Left lung (tissue), 10 donors: ENCODE results near the gene TBXT. TPM values are rescaled to one million over a fixed set of nuclear protein-coding genes. Genes with fewer than 3 reads are reported as not detected.

Experiments used
- ATAC-seq: fragments of 200-7000 bp; cut with Tn5 transposase; one replicate; pipeline ENCODE4 v1.9.1; 2020; ENCODE audit warnings: moderate library complexity
- DNase-seq, 4 donors: peaks; one replicate each; pipeline ENCODE4 v3.0.0-alpha.2; 2013 to 2020
- H3K27ac ChIP-seq, 2 donors: fragments of 200-600 bp; sonication (generic) in 1 of 2; one replicate each; pipeline versions ENCODE4 v1.5.0 to v1.8.0; 2020 to 2021
- H3K27me3 ChIP-seq, 2 donors: fragments of 200-600 bp; sonication (generic) in 1 of 2; one replicate each; pipeline versions ENCODE4 v1.5.0 to v1.8.0; 2020 to 2021
- H3K36me3 ChIP-seq, 2 donors: fragments of 200-600 bp; sonication (generic) in 1 of 2; one replicate each; pipeline versions ENCODE4 v1.5.0 to v1.8.0; 2020 to 2021
- H3K4me1 ChIP-seq, 2 donors: fragments of 200-600 bp; one replicate each; pipeline ENCODE4 v1.8.0; 2021
- H3K4me3 ChIP-seq, 2 donors: fragments of 200-600 bp; sonication (generic) in 1 of 2; one replicate each; pipeline versions ENCODE4 v1.5.0 to v1.8.0; 2020 to 2021; ENCODE audit warnings: mild to moderate bottlenecking in 1 of 2
- H3K9me3 ChIP-seq, 2 donors: fragments of 200-600 bp; sonication (generic) in 1 of 2; one replicate each; pipeline versions ENCODE4 v1.5.0 to v1.8.0; 2020 to 2021
- intact Hi-C, 2 donors: fragments of 100-400 bp; cut with DNase I; formaldehyde crosslinking; loops; one replicate each; pipeline versions ENCODE4 v1.11.2 to v1.14.2; 2022
- polyA plus RNA-seq, 6 donors: library from polyadenylated mRNA; unstranded; fragments of 120-200 nt; gene quantifications; one replicate each; pipeline ENCODE4 v1.2.1, GENCODE V29; 2013; ENCODE audit not compliant: insufficient read length in 6 of 6
- total RNA-seq, 2 donors: library from RNA; stranded (reverse); fragmentation: NEBNext Ultra II Directional; extraction: Animal tissue kit (Norgen Biotek cat#: 25700); gene quantifications; one replicate each; pipeline ENCODE4 v1.2.1, GENCODE V29; 2021
- TF ChIP-seq, protein P1 (sequence below), 2 donors: fragments of 200-600 bp; sonication (generic) in 1 of 2; IDR thresholded peaks; one replicate each; pipeline versions ENCODE4 v1.5.0 to v1.8.0; 2021; ENCODE audit warnings: antibody characterized with exemption in 2 of 2
- donor health status: DM: no; HTN: yes; CAD: no.
- donor health status: DM: no; HTN: no; CAD: no.

The TBXT gene
- total and polyA plus RNA-seq, 8 donors: not detected

DNA sequence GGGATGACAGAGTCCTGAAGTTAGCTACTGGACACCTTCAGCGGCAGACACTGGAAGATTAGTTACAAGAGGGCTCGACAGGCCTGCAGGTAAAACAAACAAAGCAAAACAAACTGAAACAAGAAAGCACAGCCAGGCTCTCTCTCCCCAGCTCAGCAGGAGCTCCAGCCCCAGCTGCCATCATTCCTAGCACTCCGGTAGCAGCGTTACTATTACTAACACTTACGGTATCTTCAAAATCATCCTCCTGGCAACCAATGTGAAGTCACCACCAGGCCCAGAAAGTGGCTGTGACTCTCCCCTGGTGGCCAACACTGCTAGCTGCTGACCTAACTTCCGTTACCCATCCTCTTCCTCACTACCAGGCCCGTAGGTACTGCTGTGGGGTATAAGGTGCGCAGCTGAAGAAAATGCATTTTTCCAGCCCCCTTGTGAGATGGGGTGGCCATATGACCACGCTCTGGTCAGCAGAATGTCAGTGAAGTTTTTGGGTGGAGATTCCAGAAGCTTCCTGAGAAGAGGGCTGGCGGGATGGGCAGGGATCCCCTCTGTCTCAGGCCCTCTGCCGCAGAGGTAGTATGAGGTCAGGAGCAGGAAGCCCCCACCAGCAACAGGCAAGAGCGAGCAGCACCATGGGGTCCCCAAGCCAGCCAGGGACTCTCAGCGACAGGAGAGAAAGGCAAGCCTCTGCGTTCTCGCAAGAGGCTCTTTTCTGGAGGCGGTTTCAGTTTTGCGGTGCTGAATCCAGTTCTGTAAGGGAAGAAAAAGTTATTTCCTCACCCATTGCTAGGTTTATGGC is 37.4 kb upstream of the TBXT start:
- DNase-seq (no peak), ATAC-seq (peak; percentile 57)
- intact Hi-C loops: no loop called here
- TF ChIP-seq, protein P1, sequence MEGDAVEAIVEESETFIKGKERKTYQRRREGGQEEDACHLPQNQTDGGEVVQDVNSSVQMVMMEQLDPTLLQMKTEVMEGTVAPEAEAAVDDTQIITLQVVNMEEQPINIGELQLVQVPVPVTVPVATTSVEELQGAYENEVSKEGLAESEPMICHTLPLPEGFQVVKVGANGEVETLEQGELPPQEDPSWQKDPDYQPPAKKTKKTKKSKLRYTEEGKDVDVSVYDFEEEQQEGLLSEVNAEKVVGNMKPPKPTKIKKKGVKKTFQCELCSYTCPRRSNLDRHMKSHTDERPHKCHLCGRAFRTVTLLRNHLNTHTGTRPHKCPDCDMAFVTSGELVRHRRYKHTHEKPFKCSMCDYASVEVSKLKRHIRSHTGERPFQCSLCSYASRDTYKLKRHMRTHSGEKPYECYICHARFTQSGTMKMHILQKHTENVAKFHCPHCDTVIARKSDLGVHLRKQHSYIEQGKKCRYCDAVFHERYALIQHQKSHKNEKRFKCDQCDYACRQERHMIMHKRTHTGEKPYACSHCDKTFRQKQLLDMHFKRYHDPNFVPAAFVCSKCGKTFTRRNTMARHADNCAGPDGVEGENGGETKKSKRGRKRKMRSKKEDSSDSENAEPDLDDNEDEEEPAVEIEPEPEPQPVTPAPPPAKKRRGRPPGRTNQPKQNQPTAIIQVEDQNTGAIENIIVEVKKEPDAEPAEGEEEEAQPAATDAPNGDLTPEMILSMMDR (IDR thresholded peaks at IDR 0.05): no peak
- no peaks in the 10 kb centered on the region for H3K4me1 ChIP-seq
- no peaks in the 10 kb centered on the region for H3K9me3 ChIP-seq
- H3K4me3 ChIP-seq: no peak overlapping the region
- no peaks in the 10 kb centered on the region for H3K36me3 ChIP-seq
- peaks cover 0 to 4% of the 10 kb centered on the region in 2 donors for H3K27me3 ChIP-seq
- H3K27ac ChIP-seq: no peak overlapping the region

DNA sequence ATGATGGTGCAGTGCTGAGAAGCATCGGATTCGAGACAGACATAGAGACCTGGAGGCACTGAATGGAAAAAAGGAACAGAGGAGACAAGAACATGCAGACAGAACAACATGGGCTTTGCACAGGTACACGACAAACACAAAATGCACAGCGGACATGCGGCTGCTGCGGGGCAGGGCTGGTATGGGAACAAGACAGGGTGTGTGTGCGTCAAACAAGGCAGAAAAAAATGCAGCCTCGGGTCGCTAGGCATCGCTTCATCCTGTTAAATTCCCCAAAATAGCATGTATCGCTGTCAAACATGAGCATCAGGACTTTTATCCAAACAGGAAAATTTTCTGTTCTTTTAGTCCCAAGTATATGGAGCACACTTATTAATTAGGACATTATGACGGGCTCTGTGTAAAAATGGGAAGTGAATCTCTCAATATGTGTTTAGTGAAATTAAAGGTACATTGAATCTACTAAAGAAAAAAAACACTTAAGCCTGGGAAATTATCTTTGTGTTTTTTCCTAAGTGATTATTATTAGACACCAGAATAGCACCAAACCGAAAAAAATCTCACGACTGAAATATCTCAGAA is 36.1 kb upstream of the TBXT start:
- no peaks in the 10 kb centered on the region for H3K9me3 ChIP-seq
- ATAC-seq (no peak), DNase-seq (no peak)
- peaks cover 0 to 4% of the 10 kb centered on the region in 2 donors for H3K27me3 ChIP-seq
- H3K4me3 ChIP-seq: no peak overlapping the region
- H3K4me1 ChIP-seq: no peaks in the 10 kb centered on the region
- TF ChIP-seq, protein P1 (IDR thresholded peaks at IDR 0.05): no peak
- H3K27ac ChIP-seq: no peak overlapping the region
- intact Hi-C loops: no loop called here
- no peaks in the 10 kb centered on the region for H3K36me3 ChIP-seq

DNA sequence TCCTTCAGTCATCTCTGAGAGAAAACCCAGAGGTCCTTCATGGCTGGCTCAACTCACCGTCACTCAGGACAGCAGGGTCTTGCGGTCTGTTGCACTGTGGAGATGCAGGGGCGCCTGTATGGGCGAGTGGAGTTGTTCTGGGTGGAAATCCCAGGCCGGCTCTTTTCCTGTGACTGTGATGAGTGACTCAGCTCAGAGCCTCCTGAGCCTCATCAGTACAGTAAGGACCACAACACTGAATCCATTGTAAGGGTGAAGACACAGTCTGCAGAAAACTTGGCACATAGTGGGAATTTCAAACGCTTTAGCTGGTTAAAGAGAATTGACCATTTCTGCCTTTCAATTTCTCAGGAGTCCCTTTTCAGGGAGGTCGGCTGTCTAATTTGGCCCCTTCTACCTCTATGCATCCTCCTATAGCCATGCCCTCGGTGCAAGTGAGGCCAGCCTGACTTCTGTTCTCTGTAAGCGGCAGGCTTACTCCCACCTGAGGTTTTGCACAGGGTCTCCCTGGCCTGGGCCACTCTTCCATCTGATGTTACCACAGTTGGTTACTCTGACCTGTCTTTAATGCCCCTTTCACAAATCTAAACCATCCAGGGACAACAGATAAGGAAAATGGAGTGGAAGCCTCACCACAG is 35.5 kb upstream of the TBXT start:
- no peaks in the 10 kb centered on the region for H3K9me3 ChIP-seq
- no peaks in the 10 kb centered on the region for H3K36me3 ChIP-seq
- intact Hi-C loops: no loop called here
- DNase-seq: no peak
- no peak for ATAC-seq
- TF ChIP-seq, protein P1 (IDR thresholded peaks at IDR 0.05): no peak
- no peak overlapping the region for H3K27ac ChIP-seq
- no peak overlapping the region for H3K4me3 ChIP-seq
- peaks cover 0 to 6% of the 10 kb centered on the region in 2 donors for H3K27me3 ChIP-seq
- H3K4me1 ChIP-seq: no peaks in the 10 kb centered on the region

DNA sequence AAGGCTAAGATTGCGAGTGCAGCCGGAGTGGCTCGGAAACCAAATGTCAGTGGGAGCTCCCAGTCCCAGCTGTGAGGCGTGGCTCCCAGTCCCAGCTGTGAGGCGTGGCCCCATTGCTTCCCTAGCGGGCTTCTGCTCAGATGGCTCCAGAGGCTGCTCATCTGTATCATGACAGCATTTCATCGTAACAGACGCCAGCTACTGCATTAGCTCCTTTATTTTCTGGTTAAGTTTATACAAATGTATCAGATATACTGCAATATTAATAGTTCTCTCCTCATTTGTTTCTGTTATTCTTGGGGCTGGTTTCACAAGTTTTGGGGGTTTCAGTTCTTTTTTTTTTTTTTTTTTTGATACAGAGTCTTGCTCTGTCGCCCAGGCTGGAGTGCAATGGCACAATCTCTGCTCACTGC is 34.7 kb upstream of the TBXT start:
- no peak overlapping the region for H3K27ac ChIP-seq
- DNase-seq (no peak), ATAC-seq (no peak)
- H3K36me3 ChIP-seq: no peaks in the 10 kb centered on the region
- peaks cover 0 to 8% of the 10 kb centered on the region in 2 donors for H3K27me3 ChIP-seq
- intact Hi-C loops: no loop called here
- H3K4me1 ChIP-seq: no peaks in the 10 kb centered on the region
- TF ChIP-seq, protein P1 (IDR thresholded peaks at IDR 0.05): no peak
- no peaks in the 10 kb centered on the region for H3K9me3 ChIP-seq
- H3K4me3 ChIP-seq: no peak overlapping the region

DNA sequence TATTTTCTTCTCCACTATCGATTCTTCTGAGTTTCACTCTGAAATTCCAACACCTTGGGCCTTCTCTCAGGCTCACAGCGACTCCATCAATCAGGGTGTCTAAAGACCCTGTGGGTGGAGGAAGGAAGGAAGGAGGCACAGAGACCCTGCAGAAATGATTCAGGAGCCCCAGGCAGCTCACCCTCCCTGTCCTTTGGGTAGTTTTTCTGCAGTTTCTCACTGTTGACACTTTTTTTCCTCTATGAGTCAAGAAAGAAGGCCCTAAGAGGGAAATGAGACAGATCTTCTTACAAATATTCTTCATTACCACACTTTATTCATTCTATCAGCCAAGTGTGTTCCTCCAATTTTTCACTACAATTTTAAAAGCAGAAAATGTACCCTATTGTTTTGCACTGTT is 34.2 kb upstream of the TBXT start:
- H3K9me3 ChIP-seq: no peaks in the 10 kb centered on the region
- TF ChIP-seq, protein P1 (IDR thresholded peaks at IDR 0.05): no peak
- H3K4me3 ChIP-seq: no peak overlapping the region
- no peaks in the 10 kb centered on the region for H3K36me3 ChIP-seq
- intact Hi-C loops: no loop called here
- no peaks in the 10 kb centered on the region for H3K4me1 ChIP-seq
- DNase-seq (no peak), ATAC-seq (no peak)
- peaks cover 0 to 8% of the 10 kb centered on the region in 2 donors for H3K27me3 ChIP-seq
- H3K27ac ChIP-seq: no peak overlapping the region
